Measurements from ENCODE around the gene NGB. TPM values are rescaled to one million over a fixed set of nuclear protein-coding genes. Genes with fewer than 3 reads are reported as not detected.

The NGB gene
- total RNA-seq, 4 donors from 2014 or later: not detected

- no peak for DNase-seq (ENCODE audit: low spot score in 2 of 2)
- H3K4me3 ChIP-seq: no peak overlapping the region
- 72 to 84% methylated on average over 5 of the region's 5 CpGs for WGBS, 2 donors
- no peaks in the 10 kb centered on the region for H3K9me3 ChIP-seq
- peaks cover 0 to 72% (median 39%) of the 10 kb centered on the region in 4 donors for H3K4me1 ChIP-seq
- TF ChIP-seq, protein P1, sequence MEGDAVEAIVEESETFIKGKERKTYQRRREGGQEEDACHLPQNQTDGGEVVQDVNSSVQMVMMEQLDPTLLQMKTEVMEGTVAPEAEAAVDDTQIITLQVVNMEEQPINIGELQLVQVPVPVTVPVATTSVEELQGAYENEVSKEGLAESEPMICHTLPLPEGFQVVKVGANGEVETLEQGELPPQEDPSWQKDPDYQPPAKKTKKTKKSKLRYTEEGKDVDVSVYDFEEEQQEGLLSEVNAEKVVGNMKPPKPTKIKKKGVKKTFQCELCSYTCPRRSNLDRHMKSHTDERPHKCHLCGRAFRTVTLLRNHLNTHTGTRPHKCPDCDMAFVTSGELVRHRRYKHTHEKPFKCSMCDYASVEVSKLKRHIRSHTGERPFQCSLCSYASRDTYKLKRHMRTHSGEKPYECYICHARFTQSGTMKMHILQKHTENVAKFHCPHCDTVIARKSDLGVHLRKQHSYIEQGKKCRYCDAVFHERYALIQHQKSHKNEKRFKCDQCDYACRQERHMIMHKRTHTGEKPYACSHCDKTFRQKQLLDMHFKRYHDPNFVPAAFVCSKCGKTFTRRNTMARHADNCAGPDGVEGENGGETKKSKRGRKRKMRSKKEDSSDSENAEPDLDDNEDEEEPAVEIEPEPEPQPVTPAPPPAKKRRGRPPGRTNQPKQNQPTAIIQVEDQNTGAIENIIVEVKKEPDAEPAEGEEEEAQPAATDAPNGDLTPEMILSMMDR (IDR thresholded peaks at IDR 0.05): no peak
- no peak for TF ChIP-seq POLR2A (IDR thresholded peaks at IDR 0.05)
- no peak for TF ChIP-seq EP300 (IDR thresholded peaks at IDR 0.05)
- peak overlapping the region in 3 of 4 donors; percentile 32 to 87 (median 85) for H3K27ac ChIP-seq
- no peaks in the 10 kb centered on the region for H3K27me3 ChIP-seq
- no peaks in the 10 kb centered on the region for H3K36me3 ChIP-seq
These were observed 45.9 kb upstream of the NGB start for GRCh38 chr14:77316872-77317301.

DNA sequence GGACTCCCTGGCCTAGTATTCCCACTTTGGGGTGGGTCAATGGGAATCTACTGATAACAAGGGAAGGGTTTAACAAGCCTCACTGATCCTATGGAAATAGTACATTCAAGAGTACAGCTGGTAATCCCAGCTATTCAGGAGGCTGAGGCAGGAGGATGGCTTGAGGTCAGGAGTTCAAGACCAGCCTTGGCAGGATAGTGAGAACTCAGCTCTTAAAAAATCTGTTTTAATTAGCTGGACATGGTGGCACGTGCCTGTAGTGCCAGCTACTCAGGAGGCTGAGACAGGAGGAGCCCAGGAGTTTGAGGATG is 45.1 kb upstream of the NGB start:
- TF ChIP-seq, protein P1 (IDR thresholded peaks at IDR 0.05): peak in 1 of 5 experiments; percentile 38
- TF ChIP-seq EP300 (IDR thresholded peaks at IDR 0.05): no peak
- Histone ChIP-seq H3K36me3 (no peaks in the 10 kb centered on the region), H3K4me1 (peaks cover 0 to 71% (median 39%) of the 10 kb centered on the region in 4 donors), H3K4me3 (no peak overlapping the region), H3K9me3 (no peaks in the 10 kb centered on the region), H3K27ac (peak overlapping the region in 3 of 4 donors; percentile 47 to 87 (median 85)), H3K27me3 (no peaks in the 10 kb centered on the region)
- WGBS, 2 donors: 14 to 32% methylated on average over 1 of the region's 1 CpG
- no peak for DNase-seq (ENCODE audit: low spot score in 2 of 2)

DNA sequence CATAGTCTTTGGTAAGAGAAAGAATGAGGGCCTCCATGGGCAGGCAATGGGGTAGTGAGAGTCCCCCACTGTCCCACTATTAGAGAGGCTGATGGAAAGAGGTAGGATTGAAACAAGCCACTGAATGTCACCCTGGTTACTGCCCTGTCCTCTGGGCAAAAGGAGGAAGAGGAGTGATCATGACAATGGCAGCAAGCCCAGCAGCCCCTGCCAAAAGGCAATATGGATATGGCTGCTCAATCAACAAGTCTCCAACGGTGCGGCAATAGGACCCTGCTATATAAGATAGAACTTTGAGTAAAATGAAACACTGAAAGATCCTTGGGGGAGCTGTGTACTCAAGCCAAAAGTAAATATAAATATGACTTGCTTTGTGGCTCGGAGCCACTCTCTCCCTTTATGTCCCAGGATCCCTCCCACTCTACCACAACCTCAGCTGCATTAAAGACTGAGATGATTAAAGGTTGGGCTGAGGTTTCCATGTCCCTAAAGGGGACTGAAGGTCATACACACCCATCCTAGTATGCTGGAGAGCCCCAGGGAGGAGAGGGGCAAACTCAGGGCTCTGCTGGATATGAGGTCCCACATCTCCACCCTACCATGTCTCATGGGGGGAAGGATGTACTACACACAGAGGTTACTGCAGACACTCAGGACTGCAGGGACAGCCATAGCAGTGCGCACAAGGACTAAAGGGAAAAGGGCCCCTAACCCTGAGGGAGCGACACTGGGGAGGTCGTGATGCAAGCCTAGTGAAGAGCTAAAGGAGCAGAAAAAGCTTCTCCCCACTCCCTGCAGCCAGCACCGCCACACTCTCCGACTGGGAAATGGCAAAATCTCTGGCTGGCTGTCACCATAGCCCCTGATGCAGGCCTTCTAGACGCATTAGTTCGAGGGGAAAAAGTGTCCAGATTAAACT is 43.8 kb upstream of the NGB start:
- Histone ChIP-seq H3K27ac (peak overlapping the region; percentile 47 to 87 (median 82)), H3K4me1 (peaks cover 0 to 71% (median 37%) of the 10 kb centered on the region in 4 donors), H3K27me3 (no peaks in the 10 kb centered on the region), H3K9me3 (no peaks in the 10 kb centered on the region), H3K36me3 (peaks cover 0 to 2% (median 0%) of the 10 kb centered on the region in 3 donors), H3K4me3 (no peak overlapping the region)
- TF ChIP-seq EP300 (IDR thresholded peaks at IDR 0.05): no peak
- TF ChIP-seq, protein P1 (IDR thresholded peaks at IDR 0.05): no peak
- no peak for TF ChIP-seq POLR2A (IDR thresholded peaks at IDR 0.05)
- DNase-seq (ENCODE audit: low spot score in 2 of 2): no peak
- WGBS, 2 donors: 51 to 53% methylated on average over 9 to 10 of the region's 10 CpGs

DNA sequence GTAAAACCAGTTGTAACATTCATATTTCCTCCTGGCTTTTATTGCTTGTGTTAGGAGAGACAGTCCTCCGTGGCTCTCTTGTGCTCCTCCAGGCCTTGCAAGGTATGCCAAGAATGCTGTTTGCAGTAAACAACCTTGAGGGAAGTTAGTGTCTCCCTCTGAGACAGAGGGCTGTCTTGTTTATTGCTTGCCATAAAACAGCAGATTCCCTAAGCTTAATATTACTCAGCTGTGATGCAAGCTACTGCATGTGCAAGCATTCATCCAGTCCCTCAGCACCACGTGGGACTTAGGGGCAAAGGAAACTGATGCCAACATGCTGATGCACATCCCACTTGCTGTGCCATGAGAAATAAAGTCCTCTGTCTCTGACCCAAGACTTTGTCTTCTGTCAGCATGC is 43.0 kb upstream of the NGB start:
- TF ChIP-seq, protein P1 (IDR thresholded peaks at IDR 0.05): no peak
- peak in 1 of 2 donors; percentile 59 for TF ChIP-seq EP300 (IDR thresholded peaks at IDR 0.05)
- no peaks in the 10 kb centered on the region for H3K9me3 ChIP-seq
- peaks cover 0 to 4% (median 0%) of the 10 kb centered on the region in 3 donors for H3K36me3 ChIP-seq
- peak overlapping the region; percentile 47 to 87 (median 82) for H3K27ac ChIP-seq
- DNase-seq (ENCODE audit: low spot score in 2 of 2): no peak
- 8 to 13% methylated on average over 2 of the region's 2 CpGs for WGBS, 2 donors
- peaks cover 0 to 71% (median 32%) of the 10 kb centered on the region in 4 donors for H3K4me1 ChIP-seq
- H3K27me3 ChIP-seq: no peaks in the 10 kb centered on the region
- no peak overlapping the region for H3K4me3 ChIP-seq

- no peak overlapping the region for H3K4me3 ChIP-seq
- WGBS, 2 donors: 61 to 78% methylated on average over 1 of the region's 1 CpG
- peaks cover 0 to 4% (median 0%) of the 10 kb centered on the region in 3 donors for H3K36me3 ChIP-seq
- TF ChIP-seq EP300 (IDR thresholded peaks at IDR 0.05) (no peak), POLR2A (IDR thresholded peaks at IDR 0.05) (no peak)
- TF ChIP-seq, protein P1 (IDR thresholded peaks at IDR 0.05): no peak
- DNase-seq (ENCODE audit: low spot score in 2 of 2): no peak
- H3K9me3 ChIP-seq: no peaks in the 10 kb centered on the region
- peak overlapping the region; percentile 47 to 87 (median 82) for H3K27ac ChIP-seq
- no peaks in the 10 kb centered on the region for H3K27me3 ChIP-seq
- H3K4me1 ChIP-seq: peaks cover 0 to 70% (median 31%) of the 10 kb centered on the region in 4 donors
These were observed 42.4 kb upstream of the NGB start for GRCh38 chr14:77313371-77313770.
